ENCODE data around the gene NR0B2. TPM values are rescaled to one million over a fixed set of nuclear protein-coding genes. Genes with fewer than 3 reads are reported as not detected.
"Not testable (repeated sequence)": the region's sequence is repeated elsewhere in the genome, so short reads cannot be mapped to it uniquely, and the experiment has no call there.

NR0B2 gene
- total RNA-seq, 6 experiments from 2014 or later, result 25.6 to 69.6 (median 43.0) TPM

GRCh38 chr1:26882696-26883463 lies 30.9 kb downstream of the NR0B2 start:
- ATAC-seq (peak in 1 of 4 donors; percentile 38), DNase-seq (no peak)
- intact Hi-C loops (cut with DNase I), result no loop called here
- H3K4me1 ChIP-seq, result no peaks in the 10 kb centered on the region
- 81% methylated on average over 5 of the region's 5 CpGs for WGBS (ENCODE audit: insufficient coverage, low coverage, low lambda C conversion rate, missing lambda C conversion rate)
- no peaks in the 10 kb centered on the region for H3K9me3 ChIP-seq
- TF ChIP-seq POLR2A (IDR thresholded peaks at IDR 0.05) (no peak), CTCF (IDR thresholded peaks at IDR 0.05) (no peak)
- H3K27ac ChIP-seq, result no peak overlapping the region
- H3K27me3 ChIP-seq, result no peaks in the 10 kb centered on the region
- peaks cover 0 to 97% (median 36%) of the 10 kb centered on the region in 4 donors for H3K36me3 ChIP-seq
- H3K4me3 ChIP-seq, result no peak overlapping the region

- DNase-seq; H3K9me3 ChIP-seq; H3K27me3 ChIP-seq; H3K4me3 ChIP-seq; intact Hi-C loops (cut with DNase I); H3K27ac ChIP-seq; H3K4me1 ChIP-seq: not testable (repeated sequence)
- ATAC-seq, result peak in 2 of 4 donors; percentile 49 to 61
- WGBS (ENCODE audit: insufficient coverage, low coverage, low lambda C conversion rate, missing lambda C conversion rate), result 60% methylated on average over 1 of the region's 6 CpGs
- H3K36me3 ChIP-seq, result peaks cover 0 to 84% (median 32%) of the 10 kb centered on the region in 4 donors
These were observed 32.2 kb downstream of the NR0B2 start for GRCh38 chr1:26881611-26882010.

GRCh38 chr1:26879793-26880192 lies 34.0 kb downstream of the NR0B2 start:
- Histone ChIP-seq H3K4me1 (peaks cover 0 to 7% (median 0%) of the 10 kb centered on the region in 4 donors), H3K36me3 (peaks cover 0 to 70% (median 23%) of the 10 kb centered on the region in 4 donors), H3K27me3 (no peaks in the 10 kb centered on the region), H3K27ac (no peak overlapping the region), H3K9me3 (no peaks in the 10 kb centered on the region), H3K4me3 (no peak overlapping the region)
- intact Hi-C loops (cut with DNase I), result loop anchor here (10.0 kb wide), 2 partner anchors 65 to 275 kb away; no protein-coding TSS in a partner anchor
- ATAC-seq, result no peak
- no peak for DNase-seq
- no peak for TF ChIP-seq CTCF (IDR thresholded peaks at IDR 0.05)
- no peak for TF ChIP-seq POLR2A (IDR thresholded peaks at IDR 0.05)
- 92% methylated on average over 4 of the region's 4 CpGs for WGBS (ENCODE audit: insufficient coverage, low coverage, low lambda C conversion rate, missing lambda C conversion rate)

GRCh38 chr1:26877326-26877725 lies 36.4 kb downstream of the NR0B2 start:
- H3K27ac ChIP-seq, result peak overlapping the region in 1 of 3 donors; percentile 10
- DNase-seq (no peak), ATAC-seq (no peak)
- H3K4me3 ChIP-seq, result no peak overlapping the region
- no peak for TF ChIP-seq POLR2A (IDR thresholded peaks at IDR 0.05)
- no peak for TF ChIP-seq CTCF (IDR thresholded peaks at IDR 0.05)
- peaks cover 0 to 45% (median 12%) of the 10 kb centered on the region in 4 donors for H3K36me3 ChIP-seq
- H3K9me3 ChIP-seq, result no peaks in the 10 kb centered on the region
- peaks cover 0 to 7% (median 0%) of the 10 kb centered on the region in 4 donors for H3K4me1 ChIP-seq
- 15% methylated on average over 2 of the region's 2 CpGs for WGBS (ENCODE audit: insufficient coverage, low coverage, low lambda C conversion rate, missing lambda C conversion rate)
- intact Hi-C loops (cut with DNase I), result loop anchor here (10.0 kb wide), 2 partner anchors 63 to 273 kb away; no protein-coding TSS in a partner anchor
- no peaks in the 10 kb centered on the region for H3K27me3 ChIP-seq

- DNase-seq (no peak), ATAC-seq (no peak)
- Histone ChIP-seq H3K9me3 (no peaks in the 10 kb centered on the region), H3K4me1 (peaks cover 0 to 7% (median 0%) of the 10 kb centered on the region in 4 donors), H3K4me3 (no peak overlapping the region), H3K27ac (no peak overlapping the region), H3K27me3 (no peaks in the 10 kb centered on the region), H3K36me3 (peaks cover 0 to 22% (median 4%) of the 10 kb centered on the region in 4 donors)
- intact Hi-C loops (cut with DNase I), result loop anchor here (10.0 kb wide), 2 partner anchors 60 to 270 kb away; no protein-coding TSS in a partner anchor
- 85% methylated on average over 2 of the region's 4 CpGs for WGBS (ENCODE audit: insufficient coverage, low coverage, low lambda C conversion rate, missing lambda C conversion rate)
- TF ChIP-seq CTCF (IDR thresholded peaks at IDR 0.05), result no peak
These were observed 38.9 kb downstream of the NR0B2 start for GRCh38 chr1:26874896-26875295.

- H3K27ac ChIP-seq, H3K4me1 ChIP-seq, H3K27me3 ChIP-seq, H3K4me3 ChIP-seq, H3K9me3 ChIP-seq, DNase-seq, H3K36me3 ChIP-seq, ATAC-seq: not testable (repeated sequence)
- intact Hi-C loops (cut with DNase I), result loop anchor here (10.0 kb wide), 2 partner anchors 58 to 268 kb away; no protein-coding TSS in a partner anchor
- 73% methylated on average over 2 of the region's 2 CpGs for WGBS (ENCODE audit: insufficient coverage, low coverage, low lambda C conversion rate, missing lambda C conversion rate)
These were observed 40.7 kb downstream of the NR0B2 start for GRCh38 chr1:26873097-26873496.

Measured in right lobe of liver (tissue), 6 donors.